HG03521 (cell line): Measurements from ENCODE around the gene ASTN1.

Experiments
- ATAC-seq: cut with Tn5 transposase; IDR thresholded peaks from one replicate; pipeline ENCODE4 v1.9.1; 2021; ENCODE audit warnings: mild to moderate bottlenecking, moderate library complexity; ENCODE audit not compliant: unreplicated experiment

Gene ASTN1

GRCh38 chr1:176884286-176884685 lies 280.2 kb downstream of the ASTN1 start:
- no peak for ATAC-seq

DNA sequence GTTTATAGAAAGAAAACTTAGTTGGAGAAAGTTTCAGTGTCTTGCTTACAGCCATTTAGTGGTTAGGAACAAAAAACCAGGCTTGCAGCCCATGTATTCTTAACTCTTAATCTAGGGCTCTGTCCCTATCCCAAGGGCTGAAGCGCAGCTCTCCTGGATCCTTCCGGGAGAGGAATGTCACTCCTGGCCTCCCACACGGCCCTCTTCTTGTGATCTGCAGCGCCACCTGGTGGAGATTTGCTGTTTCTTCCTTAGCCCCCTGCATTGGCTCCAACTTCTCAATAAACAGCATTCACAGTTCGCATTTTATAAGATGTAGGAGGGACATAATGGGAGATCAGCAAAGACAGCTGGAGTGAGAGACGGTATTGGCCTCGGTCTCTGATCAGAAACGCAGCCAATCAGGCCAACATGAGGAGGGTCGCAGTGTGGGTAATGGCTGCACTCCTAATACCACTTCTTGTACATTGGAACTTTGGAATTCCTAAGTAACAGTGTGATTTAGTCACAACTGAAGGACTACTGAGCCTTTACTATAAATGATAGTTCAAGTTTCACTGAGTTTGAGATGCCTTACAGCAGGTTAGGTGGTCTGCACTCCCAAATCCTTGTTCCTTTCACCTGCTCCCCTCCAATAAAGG lies 283.4 kb downstream of the ASTN1 start:
- peak; percentile 52 for ATAC-seq

GRCh38 chr1:176879784-176880620 lies 284.5 kb downstream of the ASTN1 start:
- no peak for ATAC-seq

DNA sequence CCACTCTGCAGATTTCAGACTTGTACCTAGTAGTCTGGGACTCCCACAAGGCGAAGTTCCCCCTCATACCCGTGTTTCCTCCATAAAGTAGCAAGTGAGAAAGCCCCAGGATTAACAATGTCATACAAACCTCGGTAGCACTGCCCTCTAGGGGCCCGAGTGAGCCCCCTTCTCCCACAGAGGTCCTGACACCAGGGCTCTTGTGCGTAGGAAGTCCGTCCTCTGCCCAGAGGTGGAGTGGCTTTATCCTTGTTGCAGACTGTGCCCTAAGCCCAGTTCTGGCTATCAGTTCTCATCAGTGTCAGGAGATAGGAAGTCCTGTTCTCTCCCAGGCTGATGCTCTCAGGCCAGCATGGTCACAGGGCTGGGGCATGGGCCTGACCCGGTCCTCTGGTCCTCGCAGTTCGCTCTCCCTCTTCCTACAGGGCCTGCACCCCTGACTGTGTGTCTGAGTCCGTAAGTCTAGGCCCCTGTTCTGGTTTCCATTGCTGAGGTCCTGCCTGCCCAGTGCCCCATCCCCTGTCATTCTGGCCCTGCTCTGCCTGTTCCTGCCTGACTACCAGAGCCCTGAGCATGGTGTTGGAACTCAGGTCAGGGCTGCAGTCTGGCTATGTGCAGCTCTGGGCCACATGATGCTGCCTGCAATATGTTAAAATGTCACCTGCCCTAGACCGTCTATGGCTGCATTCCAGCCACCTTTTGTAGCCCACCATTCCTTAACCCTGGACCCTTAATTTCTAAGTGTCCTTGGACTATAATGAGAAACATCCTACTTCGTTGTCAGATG lies 285.6 kb downstream of the ASTN1 start:
- no peak for ATAC-seq

DNA sequence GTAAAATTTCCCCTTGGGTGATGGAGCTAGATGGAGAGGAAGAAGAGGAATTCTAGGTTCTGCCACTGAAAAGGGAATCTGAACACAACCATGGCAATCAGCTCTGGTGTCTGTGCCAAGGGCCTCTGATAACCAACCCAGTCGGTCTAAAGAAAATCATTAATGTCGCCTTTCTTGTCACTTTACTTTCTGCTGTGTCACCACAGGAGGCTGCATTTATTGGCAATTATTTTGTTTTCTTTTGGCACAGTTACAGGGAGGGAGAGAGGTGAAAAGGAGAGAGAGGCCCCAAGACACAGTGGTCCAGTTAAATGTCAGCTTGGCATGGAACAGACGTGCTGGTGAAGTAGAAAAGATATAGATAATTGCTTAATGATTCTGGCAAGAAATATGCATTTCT lies 287.0 kb downstream of the ASTN1 start:
- ATAC-seq = no peak

- ATAC-seq = no peak
Measured at GRCh38 chr1:176876966-176877515, 287.5 kb downstream of the ASTN1 start.

GRCh38 chr1:176869577-176869976 lies 294.9 kb downstream of the ASTN1 start:
- no peak for ATAC-seq

GRCh38 chr1:176866011-176866714 lies 298.3 kb downstream of the ASTN1 start:
- ATAC-seq = no peak

GRCh38 chr1:176864211-176864610 lies 300.3 kb downstream of the ASTN1 start:
- no peak for ATAC-seq

- no peak for ATAC-seq
Measured at GRCh38 chr1:176863613-176864012, 300.9 kb downstream of the ASTN1 start.

- no peak for ATAC-seq
Measured at GRCh38 chr1:176858433-176858916, 306.0 kb downstream of the ASTN1 start.

- no peak for ATAC-seq
Measured at GRCh38 chr1:176857632-176858031, 306.9 kb downstream of the ASTN1 start.

DNA sequence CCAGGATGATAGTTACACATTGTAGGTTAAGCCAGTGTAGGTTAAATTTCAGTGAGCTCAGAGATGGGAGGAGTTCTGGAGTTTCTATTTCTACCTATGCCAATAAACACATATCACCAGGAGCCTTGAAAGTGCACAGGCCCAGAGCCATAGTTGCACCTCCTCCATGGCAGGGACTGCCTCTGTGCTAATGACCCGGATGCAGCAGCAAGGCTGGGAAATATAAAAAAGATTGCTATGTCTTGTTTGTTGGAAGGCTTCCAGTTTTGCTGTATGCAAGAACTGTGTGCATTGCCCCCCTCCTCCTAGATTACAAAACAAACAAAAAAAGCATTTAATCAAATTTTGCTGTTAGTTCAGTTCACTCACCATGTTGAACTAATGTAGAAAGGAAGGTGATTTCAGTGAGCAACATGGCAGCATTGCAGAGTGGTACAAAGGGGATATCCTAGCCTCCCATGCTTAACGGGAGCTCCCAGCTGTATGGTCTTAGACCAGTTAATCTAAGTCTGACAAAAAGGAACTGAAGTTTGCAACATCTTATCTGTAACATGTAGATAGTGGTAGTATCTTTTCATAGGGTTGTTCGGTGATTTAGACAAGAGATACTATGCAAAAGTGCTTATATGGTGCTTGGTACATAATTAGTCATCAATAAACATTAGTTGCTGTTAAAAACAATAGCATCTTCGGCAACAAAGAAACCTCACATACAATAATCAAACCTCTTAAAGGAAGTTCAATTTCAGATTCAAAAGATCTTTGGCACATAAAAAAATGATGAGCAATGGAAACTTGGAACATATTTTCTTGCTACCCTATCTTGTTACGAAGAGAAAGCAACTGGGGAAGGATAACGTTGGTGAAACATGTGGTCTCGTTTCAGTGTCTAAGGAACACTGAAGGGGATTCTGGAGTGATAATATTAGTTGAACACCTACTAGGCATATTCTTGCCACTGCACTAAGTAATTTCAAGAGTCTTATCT lies 309.5 kb downstream of the ASTN1 start:
- no peak for ATAC-seq

DNA sequence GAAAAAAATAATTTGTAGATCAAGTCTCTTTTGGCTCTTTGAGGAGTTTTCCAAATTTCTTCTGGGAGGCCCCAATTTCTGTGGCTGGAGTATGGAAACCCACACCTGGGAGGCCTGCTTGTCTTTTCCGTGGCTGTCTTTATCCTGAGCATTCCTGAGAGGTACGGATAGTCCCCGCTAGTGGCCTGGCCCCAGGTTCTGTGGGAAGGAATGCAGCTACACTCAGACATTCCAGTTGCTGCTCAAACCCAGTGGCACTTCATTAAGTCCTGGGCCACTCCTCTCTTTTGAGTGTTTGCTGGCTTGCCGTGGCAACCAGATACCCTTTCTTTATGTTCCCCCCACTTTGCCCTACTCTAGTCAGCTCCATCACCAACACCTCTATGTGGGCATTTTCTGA lies 310.4 kb downstream of the ASTN1 start:
- ATAC-seq = no peak

- no peak for ATAC-seq
Measured at GRCh38 chr1:176853503-176853902, 311.0 kb downstream of the ASTN1 start.

- no peak for ATAC-seq
Measured at GRCh38 chr1:176852124-176852523, 312.4 kb downstream of the ASTN1 start.

GRCh38 chr1:176850871-176851270 lies 313.6 kb downstream of the ASTN1 start:
- no peak for ATAC-seq

DNA sequence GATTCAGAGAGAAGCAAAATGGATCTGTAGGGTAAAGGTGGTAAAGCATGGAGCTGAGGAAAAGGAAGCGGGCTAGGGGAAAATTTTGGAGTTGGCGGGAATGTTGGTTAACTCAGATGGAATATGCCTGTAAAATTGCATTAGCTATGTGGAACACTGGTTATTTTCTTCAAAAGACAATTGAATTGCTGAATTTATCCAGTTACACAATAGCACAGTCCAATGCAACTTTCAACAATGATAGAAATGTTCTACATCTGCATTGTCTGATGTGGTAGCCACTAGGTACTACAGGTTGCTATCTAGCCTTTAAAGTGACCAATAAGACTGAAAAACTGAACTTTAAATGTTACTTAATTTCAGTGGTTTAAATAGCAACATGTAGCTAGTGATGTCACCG lies 315.2 kb downstream of the ASTN1 start:
- ATAC-seq = no peak

DNA sequence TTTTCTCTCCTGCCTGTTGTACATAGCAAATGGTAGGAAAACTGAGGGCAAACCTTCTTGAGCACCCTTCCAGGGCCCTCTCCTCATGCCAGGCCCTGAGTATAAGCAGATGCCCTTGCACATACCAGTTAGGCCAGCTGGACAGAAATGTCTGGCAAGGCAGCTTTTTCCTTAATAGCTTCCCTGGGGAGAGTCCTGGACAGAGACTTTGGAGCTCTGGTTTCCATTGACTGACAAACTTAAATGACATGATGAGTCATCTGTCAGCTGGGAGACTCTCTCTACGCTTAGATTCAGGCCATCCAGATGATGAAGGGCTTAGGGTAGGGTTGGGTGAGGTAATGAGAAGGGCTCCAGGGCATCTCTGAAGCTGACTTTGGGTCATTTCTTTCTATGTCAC lies 317.5 kb downstream of the ASTN1 start:
- no peak for ATAC-seq
